K562 (cell line): ENCODE results near the gene CRYBG3. TPM values are rescaled to one million over a fixed set of nuclear protein-coding genes. Genes with fewer than 3 reads are reported as not detected.

Experiments used
- ATAC-seq: fragments of 200-7000 bp; cut with Tn5 transposase; 3 replicates; pipeline ENCODE4 v1.9.1; 2020; ENCODE audit warnings: moderate library complexity
- BruUV-seq: library from RNA; stranded (reverse); fragments of 400-500 nt; replicated peaks from 2 replicates; lab custom pipeline; 2021; lab: Mats Ljungman, UMichigan
- CTCF ChIA-PET: fragments of 300-600 bp; formaldehyde crosslinking; extraction: SDS; loops from one replicate; lab custom pipeline; 2021; ENCODE audit warnings: low intra/inter-chr PET ratio; lab: Yijun Ruan, JAX
- POLR2A ChIA-PET: fragments of 300-600, 350-650 bp; sonication (Branson Sonifier 250); formaldehyde crosslinking; extraction: SDS; loops from one replicate; lab custom pipeline; 2021; ENCODE audit warnings: antibody characterized with exemption, inconsistent platforms; lab: Yijun Ruan, JAX
- DNase-seq, 4 experiments: peaks; one replicate each; pipeline versions ENCODE4 v3.0.0 to v3.0.0-alpha.2; 2011 to 2018; ENCODE audit warnings: low spot score in 3 of 4, mixed read lengths in 3 of 4; ENCODE audit errors: extremely low read depth in 1 of 4
- FAIRE-seq: peaks from 2 replicates; lab custom pipeline; 2011; peaks lifted over from hg19 to GRCh38; lab: Jason Lieb, UNC
- H2AFZ ChIP-seq: 2 replicates; pipeline ENCODE4 v1.6.0; 2011; ENCODE audit warnings: low read depth, low read length, control low read depth, inconsistent platforms
- H3K27ac ChIP-seq: fragments of 200-600 bp; 3 replicates; pipeline ENCODE4 v1.8.0; 2011; ENCODE audit warnings: low read depth, mild to moderate bottlenecking, control low read depth, inconsistent platforms, low read length, moderate library complexity, mixed read lengths; ENCODE audit errors: extremely low read depth
- H3K27me3 ChIP-seq, 2 experiments: fragments of 300-600 bp in 1 of 2; 2 replicates in 1 of 2; 3 replicates in 1 of 2; pipeline versions ENCODE4 v1.6.0 to v1.8.0; 2011; ENCODE audit warnings: inconsistent platforms in 2 of 2, low read length in 2 of 2, mild to moderate bottlenecking in 1 of 2, mixed read lengths in 1 of 2, moderate library complexity in 1 of 2; ENCODE audit not compliant: control insufficient read depth in 2 of 2, insufficient read depth in 2 of 2
- H3K36me3 ChIP-seq: fragments of 300-600 bp; 3 replicates; pipeline ENCODE4 v1.8.0; 2011; ENCODE audit warnings: mild to moderate bottlenecking, low read length, inconsistent platforms; ENCODE audit not compliant: control insufficient read depth, insufficient read depth
- H3K4me1 ChIP-seq, 2 experiments: fragments of 200-600 bp in 1 of 2; replicated peaks in 1 of 2; 2 replicates in 1 of 2; 3 replicates in 1 of 2; pipeline versions ENCODE4 v1.5.1 to v1.8.0; 2011; ENCODE audit warnings: inconsistent platforms in 2 of 2, low read length in 2 of 2, mild to moderate bottlenecking in 1 of 2, mixed read lengths in 1 of 2, moderate library complexity in 1 of 2; ENCODE audit not compliant: control insufficient read depth in 2 of 2, insufficient read depth in 2 of 2
- H3K4me2 ChIP-seq: 2 replicates; pipeline ENCODE4 v1.6.1; 2011; ENCODE audit warnings: low read length, control low read depth, inconsistent platforms, mixed read lengths; ENCODE audit not compliant: insufficient read depth
- H3K4me3 ChIP-seq: fragments of 200-600 bp; sonication (generic), shearing (Covaris generic); 2 replicates; pipeline ENCODE4 v1.5.1; 2016; ENCODE audit warnings: control low read depth, inconsistent platforms
- H3K79me2 ChIP-seq: fragments of 200-600 bp; 3 replicates; pipeline ENCODE4 v1.8.0; 2011; ENCODE audit warnings: low read length, inconsistent platforms; ENCODE audit not compliant: control insufficient read depth, insufficient read depth
- H3K9ac ChIP-seq, 2 experiments: 2 replicates each; pipeline versions ENCODE4 v1.6.0 to v1.6.1; 2011; ENCODE audit warnings: low read depth in 2 of 2, low read length in 2 of 2, control low read depth in 1 of 2, inconsistent platforms in 1 of 2, mild to moderate bottlenecking in 1 of 2, mixed read lengths in 1 of 2; ENCODE audit not compliant: insufficient read depth in 1 of 2
- H3K9me1 ChIP-seq: one replicate; pipeline ENCODE4 v1.6.0; 2011; ENCODE audit warnings: inconsistent platforms, mild to moderate bottlenecking, low read length, moderate library complexity; ENCODE audit not compliant: control insufficient read depth, insufficient read depth
- H3K9me3 ChIP-seq: replicated peaks from 2 replicates; pipeline ENCODE4 v1.5.1; 2011; ENCODE audit warnings: low read depth, low read length, inconsistent platforms; ENCODE audit not compliant: control insufficient read depth, insufficient read depth
- H4K20me1 ChIP-seq: replicated peaks from 2 replicates; pipeline ENCODE4 v1.6.1; 2011; ENCODE audit warnings: low read length, inconsistent platforms, mixed read lengths; ENCODE audit not compliant: control insufficient read depth, insufficient read depth
- ARHGAP35 ChIP-seq: fragments of 450-650 bp; IDR thresholded peaks from 2 replicates; pipeline ENCODE4 v1.6.1; 2018; ENCODE audit not compliant: partially characterized antibody
- BDP1 ChIP-seq: IDR thresholded peaks from 3 replicates; pipeline ENCODE4 v1.6.1; 2011; ENCODE audit not compliant: insufficient read length, insufficient read depth
- HDAC8 ChIP-seq: fragments of 450-650 bp; IDR thresholded peaks from 2 replicates; pipeline ENCODE4 v1.6.1; 2016; ENCODE audit warnings: mild to moderate bottlenecking, missing genetic modification characterization, moderate library complexity, missing compliant biosample characterization
- HMBOX1 ChIP-seq: sonication (generic); IDR thresholded peaks from 2 replicates; pipeline ENCODE4 v1.6.1; 2016
- POLR2B ChIP-seq: fragments of 450-650 bp; IDR thresholded peaks from 2 replicates; pipeline ENCODE4 v1.6.1; 2018; ENCODE audit warnings: low read depth; ENCODE audit not compliant: partially characterized antibody
- SAFB2 ChIP-seq: fragments of 200-400 bp; formaldehyde crosslinking; IDR thresholded peaks from 2 replicates; pipeline ENCODE4 v1.6.1; 2018; ENCODE audit warnings: borderline replicate concordance, low read length, low read depth, moderate library complexity; ENCODE audit not compliant: severe bottlenecking
- SNAPC5 ChIP-seq: fragments of 250-450 bp; sonication (Bioruptor Pico); IDR thresholded peaks from 2 replicates; pipeline ENCODE4 v1.8.0; 2021; ENCODE audit warnings: moderate library complexity, mild to moderate bottlenecking, inconsistent platforms
- ZKSCAN1 ChIP-seq: fragments of 150-350 bp; IDR thresholded peaks from 2 replicates; pipeline ENCODE4 v1.6.1; 2016; ENCODE audit warnings: low read depth, low read length
- ZNF232 ChIP-seq: sonication (generic); formaldehyde crosslinking; IDR thresholded peaks from 2 replicates; pipeline ENCODE4 v1.8.0; 2022; ENCODE audit warnings: mild to moderate bottlenecking, missing genetic modification reagents
- ZNF311 ChIP-seq: fragments of 250-450 bp; sonication (Bioruptor Pico); IDR thresholded peaks from 2 replicates; pipeline ENCODE4 v1.4.0; 2020; ENCODE audit warnings: mild to moderate bottlenecking, moderate library complexity
- ZNF449 ChIP-seq: fragments of 250-450 bp; sonication (Bioruptor Pico); IDR thresholded peaks from 2 replicates; pipeline ENCODE4 v1.8.0; 2022; ENCODE audit warnings: moderate library complexity, mild to moderate bottlenecking, inconsistent platforms
- ZNF655 ChIP-seq: fragments of 250-450 bp; sonication (Bioruptor Pico); IDR thresholded peaks from 2 replicates; pipeline ENCODE4 v1.5.0; 2021
- ZNF764 ChIP-seq: fragments of 250-450 bp; sonication (Bioruptor Pico); IDR thresholded peaks from 2 replicates; pipeline ENCODE4 v1.4.0; 2020; ENCODE audit warnings: low read depth, mild to moderate bottlenecking, moderate library complexity
- ZNF830 ChIP-seq: fragments of 250-450 bp; sonication (Bioruptor Pico); IDR thresholded peaks from 2 replicates; pipeline ENCODE4 v1.5.0; 2021; ENCODE audit warnings: mild to moderate bottlenecking
- WGBS: fragments of 100-300 bp; shearing (Covaris generic); methylation state at CpG from one replicate; pipeline ENCODE4 v1.1.6; 2016; ENCODE audit warnings: low coverage, mixed read lengths; ENCODE audit not compliant: insufficient coverage; ENCODE audit errors: missing lambda C conversion rate; 5-methylcytosine and 5-hydroxymethylcytosine counted together
- in situ Hi-C: fragments of 300-500 bp; cut with MboI; formaldehyde crosslinking; loops from 4 replicates; pipeline ENCODE4 v1.15.0; 2018; ENCODE audit warnings: inconsistent platforms, mixed read lengths
- intact Hi-C: fragments of 100-400 bp; cut with micrococcal nuclease; formaldehyde crosslinking; loops from 2 replicates; pipeline ENCODE4 v1.14.2; 2022
- polyA plus RNA-seq, 8 experiments: library from polyadenylated mRNA; depleted of rRNA in 4 of 8; stranded (reverse) in 5 of 8; unstranded in 3 of 8; fragments of >200 nt; fragmentation: Nextera tagmentation in 2 of 8; fragmentation: Illumina TruSeq in 1 of 8; extraction: Ambion mirVana in 2 of 8; extraction: Trizol in 1 of 8; gene quantifications; 2 replicates each; pipeline versions ENCODE4 v1.2.1 to v1.2.3, GENCODE V29; 2011 to 2014; ENCODE audit warnings: inconsistent platforms in 1 of 8, missing spikeins in 1 of 8
- total RNA-seq, 7 experiments: library from RNA; depleted of rRNA in 6 of 7; stranded (reverse); fragments of >200 nt in 6 of 7; fragmentation: Illumina TruSeq in 2 of 7; extraction: Trizol in 2 of 7; gene quantifications; 2 replicates each; pipeline versions ENCODE4 v1.2.1 to v1.2.3, GENCODE V29; 2011 to 2021; ENCODE audit warnings: low replicate concordance in 1 of 7

Gene CRYBG3
- total and polyA plus RNA-seq, 9 of the 15 experiments (the other 6 are each of a cell fraction or from before 2014, with no cell fraction given): 0.08 to 0.72 (median 0.18) TPM

GRCh38 chr3:97928986-97929385, 107.2 kb downstream of the CRYBG3 start:
- Histone ChIP-seq H3K9ac (no peak overlapping the region), H3K36me3 (no peaks in the 10 kb centered on the region), H3K4me2 (no peak overlapping the region), H3K4me3 (no peak overlapping the region), H3K4me1 (peaks cover 0 to 18% of the 10 kb centered on the region in 2 experiments; a peak in 2 of 5 replicates), H4K20me1 (no peaks in the 10 kb centered on the region), H3K9me1 (no peaks in the 10 kb centered on the region), H3K79me2 (no peaks in the 10 kb centered on the region), H3K27ac (no peak overlapping the region), H3K27me3 (no peaks in the 10 kb centered on the region), H3K9me3 (no peaks in the 10 kb centered on the region), H2AFZ (no peak overlapping the region)
- CTCF ChIA-PET: no interaction called here
- DNase-seq: no peak
- ATAC-seq: no peak
- no peak for FAIRE-seq
- intact Hi-C loops: no loop called here
- POLR2A ChIA-PET: no interaction called here
- in situ Hi-C loops: no loop called here
- WGBS: 35% methylated on average over 4 of the region's 4 CpGs
- no TSS peak for BruUV-seq
- TF ChIP-seq ZNF764 (CRISPR knock-in tag): no peak
- TF ChIP-seq, all 486 proteins: peak for 0

GRCh38 chr3:97930018-97930417, 108.2 kb downstream of the CRYBG3 start:
- ChIA-PET POLR2A (no interaction called here), CTCF (no interaction called here)
- BruUV-seq: no TSS peak
- TF ChIP-seq ZKSCAN1 (no peak), SNAPC5 (CRISPR knock-in tag) (no peak), POLR2B (no peak), ZNF655 (CRISPR knock-in tag) (no peak), HDAC8 (tag) (no peak), HMBOX1 (no peak), ZNF311 (CRISPR knock-in tag) (no peak), ZNF449 (CRISPR knock-in tag) (no peak), BDP1 (no peak), ARHGAP35 (no peak), SAFB2 (no peak), ZNF830 (CRISPR knock-in tag) (no peak), ZNF232 (no peak)

More at GRCh38 chr3:97930018-97930417, 108.2 kb downstream of the CRYBG3 start:
- no peaks in the 10 kb centered on the region for H3K9me1 ChIP-seq
- in situ Hi-C loops (no loop called here), intact Hi-C loops (no loop called here)
- no peak overlapping the region for H3K27ac ChIP-seq
- ATAC-seq (no peak), DNase-seq (no peak), FAIRE-seq (no peak)
- no peak overlapping the region for H3K4me3 ChIP-seq
- H3K27me3 ChIP-seq: no peaks in the 10 kb centered on the region
- no peaks in the 10 kb centered on the region for H3K79me2 ChIP-seq
- no peaks in the 10 kb centered on the region for H3K9me3 ChIP-seq
- H3K36me3 ChIP-seq: no peaks in the 10 kb centered on the region
- H3K9ac ChIP-seq: no peak overlapping the region
- no peak overlapping the region for H2AFZ ChIP-seq
- H4K20me1 ChIP-seq: no peaks in the 10 kb centered on the region
- no peak overlapping the region for H3K4me2 ChIP-seq
- peaks cover 0 to 18% of the 10 kb centered on the region in 2 experiments; a peak in 2 of 5 replicates for H3K4me1 ChIP-seq
